Measurements from ENCODE around the gene SLC16A4.
A peak's percentile ranks its signal among the peaks of the same experiment; 100 is the strongest.

SLC16A4 gene

DNA sequence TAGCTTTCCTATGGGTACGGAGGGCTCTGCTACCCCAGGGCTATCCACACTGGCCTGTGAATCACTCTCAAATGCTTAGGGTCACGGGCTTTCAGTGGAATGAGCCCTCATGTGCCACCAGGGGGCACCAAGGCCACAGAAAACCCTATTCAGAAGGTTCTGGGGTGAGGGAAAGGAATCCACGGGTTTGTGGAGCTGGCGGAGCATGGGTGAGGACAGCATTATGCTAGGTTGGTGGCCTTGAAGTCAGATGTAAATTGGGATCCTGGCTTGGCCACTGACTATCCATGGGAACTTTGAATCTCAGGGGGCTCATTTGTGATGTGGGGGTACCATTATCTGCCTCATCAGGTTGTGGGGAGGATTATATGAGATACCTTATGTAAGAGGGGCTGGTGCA is 21.8 kb upstream of the SLC16A4 start:
- peak; percentile 75 for TF ChIP-seq CTCF (IDR thresholded peaks at IDR 0.05)

- TF ChIP-seq CTCF (IDR thresholded peaks at IDR 0.05), result no peak
Measured at GRCh38 chr1:110411173-110411735, 20.4 kb upstream of the SLC16A4 start.

DNA sequence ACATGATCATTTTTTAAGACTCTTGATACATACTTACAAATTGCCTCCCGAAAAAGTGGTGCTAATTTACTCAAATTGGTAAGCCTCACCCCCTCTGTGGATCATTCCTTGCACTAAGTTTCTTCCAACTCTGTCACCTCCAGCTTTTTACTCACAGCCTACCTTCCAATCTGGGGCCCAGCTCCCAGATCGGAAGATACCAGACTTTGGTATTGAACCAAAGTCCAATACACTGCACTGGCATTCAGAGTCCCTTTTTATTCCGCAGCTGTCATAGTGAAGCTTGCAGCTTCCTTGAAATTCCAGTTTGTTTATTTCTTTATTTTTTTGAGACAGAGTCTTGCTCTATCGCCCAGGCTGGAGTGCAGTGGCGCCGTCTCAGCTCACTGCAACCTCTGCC is 18.5 kb upstream of the SLC16A4 start:
- TF ChIP-seq CTCF (IDR thresholded peaks at IDR 0.05), result no peak

- TF ChIP-seq CTCF (IDR thresholded peaks at IDR 0.05), result no peak
Measured at GRCh38 chr1:110408488-110408887, 17.7 kb upstream of the SLC16A4 start.

GRCh38 chr1:110407260-110408210 is 16.7 kb upstream of the SLC16A4 start, which contains the start of gene LAMTOR5:
LAMTOR5 (minus strand) TSS chr1:110407694; CDS start chr1:110407620, 74 bp downstream.
- no peak for TF ChIP-seq CTCF (IDR thresholded peaks at IDR 0.05)

- TF ChIP-seq CTCF (IDR thresholded peaks at IDR 0.05), result no peak
Measured at GRCh38 chr1:110404401-110404800, 13.6 kb upstream of the SLC16A4 start.

DNA sequence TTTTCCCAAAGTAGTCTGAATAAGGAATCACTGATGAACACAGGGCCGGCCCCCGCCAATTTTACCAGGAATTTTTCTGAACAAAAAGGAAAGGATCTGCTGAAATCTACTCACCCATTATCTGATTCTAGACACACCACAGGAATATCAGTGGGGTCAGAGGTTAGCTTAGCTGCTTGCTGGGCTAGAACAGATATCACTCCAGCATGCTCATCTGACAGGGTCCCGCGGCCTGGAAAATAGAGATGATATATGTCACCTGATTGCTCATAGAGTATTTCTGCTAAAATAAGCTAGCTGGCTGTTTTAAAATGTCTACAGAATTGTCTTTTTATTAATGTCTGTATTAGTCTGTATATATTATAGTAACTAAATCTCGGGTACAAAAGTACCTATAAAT is 13.0 kb upstream of the SLC16A4 start:
- no peak for TF ChIP-seq CTCF (IDR thresholded peaks at IDR 0.05)
